ENCODE data around the gene SHISA9.

SHISA9 gene

DNA sequence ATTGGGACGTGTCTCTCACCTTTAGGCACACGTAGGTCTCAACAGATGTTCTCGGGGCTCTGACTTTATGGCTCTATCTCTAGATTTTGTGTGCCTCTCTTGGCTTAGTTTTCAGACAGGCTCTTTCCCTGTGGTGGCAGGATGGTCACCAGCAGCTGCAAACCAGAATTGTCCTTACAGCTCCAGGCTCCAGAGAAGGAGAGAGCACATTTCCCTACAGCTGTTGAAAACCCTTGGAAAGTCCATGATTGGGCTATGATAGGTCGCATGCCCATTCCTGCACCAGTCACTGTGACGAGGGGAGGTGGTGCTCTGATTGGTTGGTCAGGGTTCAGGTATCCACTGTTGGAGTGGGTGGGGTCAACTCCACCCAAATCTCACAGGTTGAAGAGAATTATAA lies 41.5 kb downstream of the SHISA9 start:
- FAIRE-seq, result no peak
- DNase-seq (ENCODE audit: insufficient read length, low spot score), result no peak

- FAIRE-seq (no peak), DNase-seq (ENCODE audit: insufficient read length, low spot score) (no peak)
These were observed 42.9 kb downstream of the SHISA9 start for GRCh38 chr16:12944300-12944699.

DNA sequence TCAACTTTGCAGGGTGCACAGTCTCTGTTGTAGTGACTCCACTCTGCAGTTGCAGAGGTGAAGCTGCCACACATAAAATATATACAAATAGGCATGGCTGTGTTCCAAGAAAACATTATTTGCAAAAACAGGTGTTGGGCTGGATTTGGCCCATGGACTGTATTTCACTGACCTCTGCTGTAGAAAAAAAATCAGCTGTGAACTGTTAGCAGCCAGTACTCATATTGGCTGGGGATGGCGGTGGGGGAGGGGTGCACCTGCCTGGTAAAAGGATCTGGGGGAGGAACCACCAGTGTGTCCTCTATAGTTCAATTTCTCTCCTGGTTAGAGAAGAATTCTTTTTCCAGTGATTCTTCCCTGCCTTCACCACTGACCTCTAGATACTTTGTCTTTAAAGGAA lies 50.0 kb downstream of the SHISA9 start:
- no peak for DNase-seq (ENCODE audit: insufficient read length, low spot score)

GRCh38 chr16:12951976-12952375 lies 50.6 kb downstream of the SHISA9 start:
- FAIRE-seq, result no peak
- DNase-seq (ENCODE audit: insufficient read length, low spot score), result no peak

More for the DNA sequence above, 50.0 kb downstream of the SHISA9 start:
- no peak for FAIRE-seq

DNA sequence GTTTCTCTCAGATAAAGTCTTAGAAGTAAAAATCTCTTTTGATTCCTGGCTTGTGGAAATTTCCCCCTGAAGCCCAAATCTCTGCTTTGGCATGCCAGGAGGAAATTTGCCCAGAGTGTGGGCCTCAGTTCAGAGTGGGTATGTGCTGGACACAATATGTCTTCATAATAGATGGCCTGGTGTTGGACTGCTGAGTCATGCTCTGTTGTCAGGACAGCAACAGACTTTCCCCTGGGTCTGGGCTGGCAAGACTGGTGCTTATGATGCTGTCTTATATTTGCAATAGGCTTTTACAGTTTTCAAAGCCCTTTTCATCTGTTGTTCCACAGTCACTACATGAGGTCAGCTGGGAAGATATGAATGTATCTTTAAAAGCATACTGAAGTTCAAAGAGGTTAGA lies 57.0 kb downstream of the SHISA9 start:
- FAIRE-seq (no peak), DNase-seq (ENCODE audit: insufficient read length, low spot score) (no peak)

- no peak for DNase-seq (ENCODE audit: insufficient read length, low spot score)
- FAIRE-seq, result no peak
These were observed 57.7 kb downstream of the SHISA9 start for GRCh38 chr16:12959072-12959471.

- DNase-seq (ENCODE audit: insufficient read length, low spot score), result no peak
- no peak for FAIRE-seq
These were observed 60.2 kb downstream of the SHISA9 start for GRCh38 chr16:12961626-12962025.

GRCh38 chr16:12964461-12964860 lies 63.1 kb downstream of the SHISA9 start:
- FAIRE-seq (no peak), DNase-seq (ENCODE audit: insufficient read length, low spot score) (no peak)

DNA sequence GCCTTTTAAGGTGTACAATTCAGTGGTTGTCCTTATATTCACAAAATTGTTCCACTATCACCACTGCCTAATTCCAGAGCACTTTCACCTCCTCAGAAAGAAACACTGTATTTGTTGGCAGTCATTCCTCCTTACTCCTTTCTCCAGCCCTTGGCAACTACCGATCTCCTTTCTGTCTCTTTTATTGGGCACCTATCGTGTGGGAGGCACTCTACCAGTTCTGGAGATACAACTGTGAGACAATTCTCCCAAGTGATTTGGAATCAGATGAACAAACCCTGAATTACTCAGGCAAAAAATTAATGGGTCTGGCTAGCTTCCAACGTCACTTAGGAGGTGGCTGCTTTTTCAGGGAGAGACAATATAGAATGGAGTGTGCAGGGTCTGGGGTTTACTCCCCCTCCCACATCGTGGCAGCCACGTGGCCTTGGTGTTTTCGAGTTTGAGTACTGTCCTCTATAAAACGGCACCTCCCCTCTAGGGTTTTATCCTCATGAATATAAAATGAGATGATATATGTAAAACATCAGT lies 63.9 kb downstream of the SHISA9 start:
- FAIRE-seq (no peak), DNase-seq (ENCODE audit: insufficient read length, low spot score) (no peak)

DNA sequence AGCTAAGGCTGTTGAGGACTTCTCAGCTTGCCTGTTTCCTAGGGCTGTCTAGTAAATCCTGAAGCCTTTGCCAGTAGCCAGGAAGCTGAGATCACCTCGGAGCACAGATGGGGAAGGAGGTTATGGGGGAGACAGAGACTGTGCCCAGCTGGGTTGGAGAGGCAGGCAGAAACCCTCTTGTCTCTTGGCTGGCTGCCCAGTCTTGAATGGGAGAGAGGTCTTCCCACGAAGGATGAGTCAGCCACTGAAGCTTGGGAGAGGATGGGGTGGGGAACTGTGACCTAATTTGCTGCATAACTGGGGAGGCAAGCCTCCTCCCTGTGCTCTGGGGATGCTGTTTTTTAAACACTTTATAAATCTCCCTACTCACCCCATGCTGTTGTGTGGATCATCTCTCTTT lies 69.8 kb downstream of the SHISA9 start:
- FAIRE-seq, result no peak
- no peak for DNase-seq (ENCODE audit: insufficient read length, low spot score)

DNA sequence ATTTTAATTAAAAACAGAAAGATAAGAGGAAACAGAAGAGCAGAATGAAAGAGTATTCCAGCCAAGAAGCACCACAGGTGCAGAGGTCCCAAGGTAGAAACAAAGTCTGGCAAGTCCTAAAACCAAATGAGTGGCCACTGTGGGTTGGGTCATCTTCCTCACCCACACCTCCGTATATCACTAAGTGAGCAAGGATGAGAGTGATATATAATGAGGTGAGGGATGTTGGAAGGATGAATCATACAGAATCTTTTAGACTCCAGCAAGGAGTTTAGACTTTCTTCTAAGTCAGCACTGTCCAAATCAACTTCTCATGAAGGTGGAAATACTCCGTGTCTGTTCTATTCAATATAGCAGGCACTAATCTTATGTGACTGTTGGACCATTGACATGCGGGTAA lies 70.8 kb downstream of the SHISA9 start:
- no peak for DNase-seq (ENCODE audit: insufficient read length, low spot score)
- FAIRE-seq, result no peak

DNA sequence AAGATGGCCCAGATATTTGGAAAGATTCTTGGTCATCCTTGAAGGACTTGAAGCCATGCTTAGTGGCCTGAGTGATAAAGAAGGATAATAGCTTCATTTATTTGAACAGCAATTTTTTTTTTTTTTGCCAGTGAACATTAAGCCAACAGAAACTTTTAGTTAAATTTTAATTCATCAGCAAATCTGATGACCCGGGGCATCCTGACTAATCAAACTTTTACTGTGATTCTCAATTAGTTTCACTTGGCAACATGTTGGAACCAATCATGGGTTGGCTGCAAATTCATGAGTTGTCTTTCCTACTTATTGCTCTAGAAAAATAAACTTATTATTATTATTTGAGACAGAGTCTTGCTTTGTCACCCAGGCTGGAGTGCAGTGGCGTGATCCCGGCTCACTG lies 74.4 kb downstream of the SHISA9 start:
- no peak for FAIRE-seq

DNA sequence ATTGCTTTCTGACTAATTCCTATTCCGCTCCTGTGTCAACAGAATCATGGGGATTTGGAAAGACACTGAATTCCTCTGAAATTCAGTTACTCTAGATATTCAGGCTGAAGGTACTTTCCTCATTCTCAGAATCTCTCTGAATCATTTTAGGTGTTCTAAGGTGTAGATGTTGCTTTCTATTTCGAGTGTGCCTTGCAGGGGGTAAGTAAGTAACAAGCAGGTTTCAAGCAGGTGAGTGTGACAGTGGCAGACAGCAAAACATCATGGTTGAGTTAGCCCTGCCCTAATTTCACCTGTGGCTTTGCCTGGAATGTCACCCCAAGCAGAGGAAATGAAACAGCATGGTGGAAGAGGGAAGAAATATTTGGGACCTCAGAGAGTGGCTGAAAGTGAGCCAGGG lies 75.1 kb downstream of the SHISA9 start:
- no peak for FAIRE-seq
- no peak for DNase-seq (ENCODE audit: insufficient read length, low spot score)

More for the DNA sequence above, 74.4 kb downstream of the SHISA9 start:
- DNase-seq (ENCODE audit: insufficient read length, low spot score), result no peak

- FAIRE-seq (no peak), DNase-seq (ENCODE audit: insufficient read length, low spot score) (no peak)
These were observed 75.5 kb downstream of the SHISA9 start for GRCh38 chr16:12976936-12977335.

GRCh38 chr16:12985516-12985915 lies 84.1 kb downstream of the SHISA9 start:
- FAIRE-seq, result no peak
- DNase-seq (ENCODE audit: insufficient read length, low spot score), result no peak

- FAIRE-seq (no peak), DNase-seq (ENCODE audit: insufficient read length, low spot score) (no peak)
These were observed 86.7 kb downstream of the SHISA9 start for GRCh38 chr16:12988071-12988470.

DNA sequence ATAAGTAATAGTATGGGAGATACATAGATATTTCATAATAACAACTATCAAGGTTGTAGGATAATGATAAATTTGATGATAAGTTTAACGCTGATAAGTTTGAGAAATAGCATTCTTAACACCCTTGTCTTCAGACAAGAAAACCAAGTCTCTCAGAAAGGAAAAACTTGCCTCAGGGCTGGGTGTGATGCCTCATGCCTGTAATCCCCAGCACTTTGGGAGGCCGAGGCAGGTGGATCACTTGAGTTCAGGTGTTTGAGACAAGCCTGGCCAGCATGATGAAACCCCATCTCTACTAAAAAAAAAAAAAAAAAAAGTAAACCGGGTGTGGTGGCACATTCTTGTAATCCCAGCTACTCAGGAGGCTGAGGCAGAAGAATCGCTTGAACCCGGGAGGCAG lies 90.7 kb downstream of the SHISA9 start:
- no peak for FAIRE-seq

DNA sequence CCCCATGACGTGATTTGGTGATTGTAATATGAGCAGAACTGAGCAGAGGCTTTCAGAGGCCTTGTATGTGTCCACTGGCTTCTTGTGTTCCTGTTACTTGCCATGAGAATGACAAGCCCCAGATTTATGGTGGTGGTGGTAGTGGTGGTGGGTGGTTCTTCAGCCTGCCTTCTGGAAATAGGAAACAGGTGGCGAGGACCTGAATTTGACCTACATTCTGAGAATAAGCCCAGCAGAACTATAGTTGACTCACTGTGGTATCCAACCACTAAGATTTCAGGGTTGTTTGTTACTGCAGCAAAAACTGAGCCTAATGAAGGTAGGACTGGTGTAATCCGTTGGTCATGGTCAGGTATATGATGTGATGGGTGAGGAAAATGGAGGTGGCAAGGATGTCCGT lies 93.0 kb downstream of the SHISA9 start:
- no peak for FAIRE-seq
- no peak for DNase-seq (ENCODE audit: insufficient read length, low spot score)

More for the DNA sequence above, 90.7 kb downstream of the SHISA9 start:
- no peak for DNase-seq (ENCODE audit: insufficient read length, low spot score)

GRCh38 chr16:12995721-12996372 lies 94.4 kb downstream of the SHISA9 start:
- DNase-seq (ENCODE audit: insufficient read length, low spot score) (no peak), FAIRE-seq (no peak)

GRCh38 chr16:12998361-12999085 lies 97.1 kb downstream of the SHISA9 start:
- FAIRE-seq (no peak), DNase-seq (ENCODE audit: insufficient read length, low spot score) (no peak)

- no peak for FAIRE-seq
- no peak for DNase-seq (ENCODE audit: insufficient read length, low spot score)
These were observed 98.0 kb downstream of the SHISA9 start for GRCh38 chr16:12999368-12999767.

GRCh38 chr16:13005721-13006247 lies 104.4 kb downstream of the SHISA9 start:
- FAIRE-seq (no peak), DNase-seq (ENCODE audit: insufficient read length, low spot score) (no peak)

Data from HTR-8/SVneo (cell line).